Suppressor macrophage (primary cell): ENCODE results near the gene BTN3A1.
A peak's percentile ranks its signal among the peaks of the same experiment; 100 is the strongest.
"Not testable (repeated sequence)": the region's sequence is repeated elsewhere in the genome, so short reads cannot be mapped to it uniquely, and the experiment has no call there.

Experiments used
- DNase-seq, 4 experiments: peaks; one replicate each; pipeline ENCODE4 v3.0.0-alpha.2; 2020 to 2022

The BTN3A1 gene

DNA sequence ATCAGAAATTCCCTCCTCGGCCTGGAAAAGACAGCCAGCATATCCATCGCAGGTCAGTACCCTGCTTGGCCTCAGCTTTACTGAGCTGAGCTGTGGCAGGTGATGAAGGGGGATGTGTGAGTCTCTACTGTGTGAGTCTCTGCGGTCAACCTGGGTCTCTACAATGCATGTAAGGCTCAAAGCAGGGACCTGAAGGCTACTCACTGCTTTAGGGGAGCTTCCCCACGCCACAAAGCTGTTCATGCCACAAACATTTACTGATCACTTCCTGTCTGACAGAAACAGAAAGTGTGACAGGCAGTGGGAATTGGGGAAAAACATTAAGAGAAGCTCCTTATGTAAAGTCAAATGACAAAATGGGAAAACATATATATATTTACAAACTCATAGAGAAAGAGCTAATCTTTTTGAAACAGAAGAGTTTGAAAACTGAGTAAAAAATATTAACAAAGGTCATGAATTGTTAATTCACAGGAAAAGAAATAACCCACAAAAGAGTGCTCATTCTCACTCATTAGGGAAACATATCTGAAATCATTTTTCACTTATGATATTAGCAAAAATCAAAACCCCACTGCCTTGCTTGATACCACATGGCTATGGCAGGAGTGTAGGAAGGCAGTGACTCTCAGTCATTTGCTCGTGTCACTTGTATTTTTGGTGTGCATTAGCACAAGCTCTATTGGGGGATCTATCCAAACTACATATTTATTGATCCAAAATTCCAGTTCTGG is 44.0 kb downstream of the BTN3A1 start:
- DNase-seq = peak in 1 of 4 experiments; percentile 32

DNA sequence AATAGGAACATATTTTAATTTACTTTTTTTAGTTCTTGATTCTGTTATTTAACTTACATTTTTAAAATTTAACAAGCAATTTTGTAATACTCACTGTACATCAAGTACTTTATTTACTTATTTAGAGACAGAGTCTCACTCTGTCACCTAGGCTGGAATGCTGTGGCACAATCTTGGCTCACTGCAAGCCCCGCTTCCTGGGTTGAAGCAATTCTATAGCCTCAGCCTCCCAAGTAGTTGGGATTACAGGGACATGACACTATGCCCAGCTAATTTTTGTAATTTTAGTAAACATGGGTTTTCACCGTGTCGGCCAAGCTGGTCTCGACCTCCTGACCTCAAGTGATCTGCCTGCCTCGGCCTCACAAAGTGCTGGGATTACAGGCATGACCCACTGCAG is 45.2 kb downstream of the BTN3A1 start:
- no peak for DNase-seq

GRCh38 chr6:26450240-26450639 is 48.2 kb downstream of the BTN3A1 start:
- DNase-seq = no peak

GRCh38 chr6:26452631-26453235 is 50.7 kb downstream of the BTN3A1 start:
- DNase-seq = no peak

DNA sequence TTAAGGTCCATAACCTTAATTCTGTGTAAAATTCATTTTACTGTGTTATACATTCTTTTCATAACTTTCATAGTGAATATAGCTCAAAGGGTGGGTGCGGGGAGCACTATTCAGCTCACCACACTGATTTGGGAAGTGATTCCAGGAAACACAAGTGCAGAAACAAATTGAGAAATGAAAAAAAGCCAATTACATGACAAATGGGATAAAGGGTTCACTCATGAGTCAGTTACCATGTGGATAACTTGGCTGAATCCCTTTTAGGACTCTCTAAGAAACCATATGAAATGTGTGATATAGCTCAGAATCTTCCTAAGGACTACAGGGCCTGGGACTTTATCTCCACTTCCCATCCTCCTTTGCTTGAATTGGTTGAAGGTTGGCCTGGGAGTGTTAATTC is 52.6 kb downstream of the BTN3A1 start:
- DNase-seq = peak in 3 of 4 experiments; percentile 29 to 60 (median 50)

DNA sequence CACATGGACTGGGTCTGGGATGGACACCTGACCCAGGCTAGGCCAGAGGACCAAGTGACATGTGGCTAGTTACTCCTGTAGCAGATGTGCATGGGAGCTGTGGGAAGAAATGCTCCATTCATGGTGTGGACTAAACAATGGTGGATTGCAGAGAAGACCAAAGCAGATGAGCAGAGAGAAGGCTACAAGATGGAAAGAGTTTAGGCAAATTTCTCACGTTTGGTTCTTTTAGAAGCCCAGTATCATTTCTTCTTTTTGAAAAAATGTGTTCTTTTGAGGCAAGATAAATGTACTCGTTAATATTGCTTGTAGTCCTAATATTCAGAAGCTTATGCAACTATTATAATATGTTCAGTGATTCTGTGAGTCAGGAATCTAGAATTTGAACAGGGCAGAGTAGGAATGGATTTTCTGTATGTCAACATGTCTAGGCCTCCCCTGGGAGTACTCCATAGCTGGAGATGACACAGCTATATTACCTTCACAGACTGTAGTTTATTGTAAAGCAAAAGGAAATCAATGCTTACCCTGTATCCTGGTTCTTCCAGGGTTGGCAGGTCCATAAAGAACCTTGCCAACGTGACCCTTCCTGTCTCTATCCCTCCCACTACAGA is 53.4 kb downstream of the BTN3A1 start:
- no peak for DNase-seq

GRCh38 chr6:26457264-26457805 is 55.3 kb downstream of the BTN3A1 start:
- DNase-seq = no peak

DNA sequence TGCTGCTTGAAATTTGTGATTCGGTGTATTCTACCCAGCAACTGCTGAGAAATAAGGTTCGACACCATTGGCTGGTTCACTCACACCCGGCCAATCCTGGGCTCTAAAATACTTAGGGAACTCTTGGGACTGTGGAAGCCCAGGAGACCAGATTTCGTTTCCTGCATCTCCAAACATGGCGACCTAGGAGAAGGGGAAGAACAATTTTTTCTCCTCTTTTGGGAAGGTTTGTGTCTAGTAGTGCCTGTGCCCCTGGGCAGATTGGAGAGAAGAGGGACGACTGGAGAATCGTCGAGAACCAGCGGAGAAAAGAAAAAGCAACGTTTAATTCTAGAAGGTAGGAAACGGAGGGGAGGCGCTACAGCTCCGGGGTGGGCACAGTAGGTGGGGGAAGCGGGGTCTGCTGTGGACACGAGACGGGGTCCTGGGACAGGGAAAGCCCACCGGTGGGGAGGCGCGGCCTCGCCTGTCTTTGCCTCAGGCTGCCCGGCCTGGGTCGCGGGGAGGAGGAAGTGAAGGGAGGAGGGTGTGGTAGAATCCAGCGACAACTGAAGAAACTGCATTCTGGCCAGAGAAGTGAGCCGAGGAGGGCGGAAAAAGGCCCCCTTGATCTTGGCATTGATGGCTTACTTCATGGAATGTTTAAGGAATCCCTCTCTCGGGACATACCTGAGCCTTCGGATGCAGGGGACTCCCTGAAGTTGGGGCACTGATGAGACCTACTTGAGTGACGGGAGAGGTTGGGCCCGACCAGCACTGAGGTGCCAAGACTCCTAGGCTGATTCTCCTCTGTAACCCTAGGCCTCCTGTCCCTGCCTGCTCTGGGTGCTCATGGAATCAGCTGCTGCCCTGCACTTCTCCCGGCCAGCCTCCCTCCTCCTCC is 56.0 kb downstream of the BTN3A1 start, which contains the start of gene BTN2A1:
Gene BTN2A1, plus strand, starts transcription at position 150 of the 883 bp plus-strand sequence. Its CDS starts 682 bp downstream, at position 832.
- DNase-seq = peak; percentile 89 to 95 (median 92)

GRCh38 chr6:26459023-26459810 is 57.1 kb downstream of the BTN3A1 start:
- DNase-seq = peak in 3 of 4 experiments; percentile 46 to 62 (median 52)

DNA sequence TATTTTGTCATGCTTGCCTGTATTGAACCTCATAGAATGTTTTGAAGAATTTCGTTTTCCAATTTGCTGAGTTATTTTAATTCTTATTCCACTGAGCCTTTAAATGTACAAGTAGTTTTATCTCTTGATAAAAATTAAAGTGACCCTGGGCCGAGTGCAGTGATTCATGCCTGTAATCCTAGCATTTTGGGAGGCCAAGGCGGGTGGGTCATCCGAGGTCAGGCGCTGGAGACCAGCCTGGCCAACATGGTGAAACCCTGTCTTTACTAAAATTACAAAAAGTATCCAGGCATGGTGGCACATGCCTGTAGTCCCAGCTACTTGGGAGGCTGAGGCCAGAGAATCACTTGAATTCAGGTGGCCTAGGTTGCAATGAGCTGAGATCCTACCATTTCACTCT is 59.3 kb downstream of the BTN3A1 start:
- not testable (repeated sequence) for DNase-seq

DNA sequence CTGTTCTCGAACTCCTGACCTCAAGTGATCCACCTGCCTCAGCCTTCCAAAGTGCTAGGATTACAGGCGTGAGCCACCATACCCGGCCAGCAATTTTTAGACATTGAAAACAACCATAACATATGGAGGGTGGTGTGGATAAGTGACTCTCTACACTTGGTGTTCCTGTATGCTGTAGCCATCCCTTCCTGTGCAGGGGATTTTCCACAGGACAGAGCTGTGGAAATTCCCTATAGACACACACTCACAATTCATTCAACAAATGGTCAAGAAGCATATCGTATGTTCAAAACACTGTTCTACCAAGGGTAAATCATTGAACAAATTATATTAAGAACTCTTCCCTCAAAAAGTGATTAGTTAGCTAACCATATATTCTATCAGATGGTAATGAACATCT is 61.9 kb downstream of the BTN3A1 start:
- no peak for DNase-seq

- DNase-seq = no peak
These were observed 62.5 kb downstream of the BTN3A1 start for GRCh38 chr6:26464416-26465131.
